Brain microvascular endothelial cell (primary cell): ENCODE measurements around the gene TTC33.
A peak's percentile ranks its signal among the peaks of the same experiment; 100 is the strongest.

Experiments
- DNase-seq: peaks from one replicate; pipeline ENCODE4 v3.0.0-alpha.2; 2020
- H3K27ac ChIP-seq: fragments of 250-450 bp; sonication (Bioruptor Pico); 2 replicates; pipeline ENCODE4 v1.5.1; 2020; ENCODE audit warnings: mild to moderate bottlenecking, moderate library complexity
- H3K27me3 ChIP-seq: fragments of 250-450 bp; sonication (Bioruptor Pico); replicated peaks from 2 replicates; pipeline ENCODE4 v1.5.1; 2020; ENCODE audit warnings: mild to moderate bottlenecking
- H3K36me3 ChIP-seq: fragments of 250-450 bp; sonication (Bioruptor Pico); replicated peaks from 2 replicates; pipeline ENCODE4 v1.5.1; 2020; ENCODE audit warnings: mild to moderate bottlenecking
- H3K4me3 ChIP-seq: 2 replicates; pipeline ENCODE4 v1.5.1; 2011; ENCODE audit warnings: low read depth, mild to moderate bottlenecking, control low read depth, low read length, moderate library complexity
- in situ Hi-C: cut with HindIII; loops from 2 replicates; pipeline ENCODE4 v1.10.0; 2017; ENCODE audit warnings: low sequenced_read_pairs, low pct_ligation_motif_present
- TF ChIP-seq, protein P1 (sequence below): IDR thresholded peaks from 2 replicates; pipeline ENCODE4 v1.5.1; 2011; ENCODE audit warnings: low read depth, mild to moderate bottlenecking, moderate library complexity, low read length, control low read depth, inconsistent platforms; ENCODE audit errors: missing control alignments

TTC33 gene

DNA sequence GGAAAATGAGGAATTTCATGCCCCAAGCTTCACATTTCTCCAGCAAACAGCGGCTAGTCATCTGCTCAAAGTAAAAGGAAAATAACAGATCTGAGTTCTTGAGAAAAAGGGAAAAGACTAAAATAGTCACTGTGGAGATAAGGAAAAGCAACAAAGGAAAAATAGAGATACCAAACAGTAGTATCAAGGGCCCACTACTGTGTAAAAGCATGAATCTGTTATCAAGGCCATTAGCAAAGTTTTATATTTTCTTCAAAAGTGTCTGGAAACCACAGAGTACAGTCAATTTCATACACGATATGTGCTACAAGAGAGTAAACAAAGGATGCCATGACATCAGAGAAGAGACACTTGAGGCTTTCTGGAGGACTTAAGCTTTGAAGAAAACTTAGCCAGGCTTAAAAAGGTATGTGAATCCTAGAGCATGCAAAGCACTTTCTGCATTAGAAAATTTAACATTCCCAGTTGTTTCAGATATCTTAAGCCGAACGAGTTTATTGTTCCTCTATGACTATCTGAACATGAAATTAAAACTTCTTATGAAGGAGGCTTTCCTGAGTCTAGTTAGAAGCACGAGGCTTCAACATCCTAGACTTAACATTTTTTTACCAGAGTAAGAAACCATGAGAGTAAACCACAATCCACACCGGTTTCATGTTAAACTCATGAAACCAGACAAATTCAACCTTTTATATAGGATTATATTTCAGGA, 1.2 kb downstream of the TTC33 start:
- peaks cover 3% of the 10 kb centered on the region for H3K36me3 ChIP-seq
- peak overlapping the region; percentile 59 for H3K27ac ChIP-seq
- peak; percentile 22 for DNase-seq
- H3K27me3 ChIP-seq = no peaks in the 10 kb centered on the region
- peak overlapping the region; percentile 87 for H3K4me3 ChIP-seq
- TF ChIP-seq, protein P1, sequence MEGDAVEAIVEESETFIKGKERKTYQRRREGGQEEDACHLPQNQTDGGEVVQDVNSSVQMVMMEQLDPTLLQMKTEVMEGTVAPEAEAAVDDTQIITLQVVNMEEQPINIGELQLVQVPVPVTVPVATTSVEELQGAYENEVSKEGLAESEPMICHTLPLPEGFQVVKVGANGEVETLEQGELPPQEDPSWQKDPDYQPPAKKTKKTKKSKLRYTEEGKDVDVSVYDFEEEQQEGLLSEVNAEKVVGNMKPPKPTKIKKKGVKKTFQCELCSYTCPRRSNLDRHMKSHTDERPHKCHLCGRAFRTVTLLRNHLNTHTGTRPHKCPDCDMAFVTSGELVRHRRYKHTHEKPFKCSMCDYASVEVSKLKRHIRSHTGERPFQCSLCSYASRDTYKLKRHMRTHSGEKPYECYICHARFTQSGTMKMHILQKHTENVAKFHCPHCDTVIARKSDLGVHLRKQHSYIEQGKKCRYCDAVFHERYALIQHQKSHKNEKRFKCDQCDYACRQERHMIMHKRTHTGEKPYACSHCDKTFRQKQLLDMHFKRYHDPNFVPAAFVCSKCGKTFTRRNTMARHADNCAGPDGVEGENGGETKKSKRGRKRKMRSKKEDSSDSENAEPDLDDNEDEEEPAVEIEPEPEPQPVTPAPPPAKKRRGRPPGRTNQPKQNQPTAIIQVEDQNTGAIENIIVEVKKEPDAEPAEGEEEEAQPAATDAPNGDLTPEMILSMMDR = no peak
- in situ Hi-C loops = no loop called here

DNA sequence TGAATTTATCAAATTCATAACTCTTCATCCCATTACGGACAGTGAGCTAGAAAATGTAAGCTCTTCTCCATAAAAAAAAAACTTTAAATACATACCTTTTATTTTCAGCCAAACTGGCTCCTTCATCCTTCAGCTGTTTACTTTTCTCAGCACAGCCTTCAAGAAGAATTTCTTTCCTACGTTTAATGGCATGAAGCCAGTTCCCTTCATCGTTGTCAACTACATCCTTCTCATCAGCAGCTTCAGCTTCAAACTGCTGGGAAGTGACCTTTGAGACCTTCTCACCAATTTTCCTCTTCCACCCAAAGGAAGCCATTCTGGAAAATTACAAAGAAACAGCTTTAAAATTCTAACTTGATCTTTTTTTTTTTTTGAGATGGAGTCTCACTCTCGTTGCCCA, 9.1 kb downstream of the TTC33 start:
- DNase-seq = peak; percentile 11
- H3K27ac ChIP-seq = no peak overlapping the region
- no peaks in the 10 kb centered on the region for H3K27me3 ChIP-seq
- no peak overlapping the region for H3K4me3 ChIP-seq
- TF ChIP-seq, protein P1 = no peak
- no peaks in the 10 kb centered on the region for H3K36me3 ChIP-seq
- in situ Hi-C loops = no loop called here

DNA sequence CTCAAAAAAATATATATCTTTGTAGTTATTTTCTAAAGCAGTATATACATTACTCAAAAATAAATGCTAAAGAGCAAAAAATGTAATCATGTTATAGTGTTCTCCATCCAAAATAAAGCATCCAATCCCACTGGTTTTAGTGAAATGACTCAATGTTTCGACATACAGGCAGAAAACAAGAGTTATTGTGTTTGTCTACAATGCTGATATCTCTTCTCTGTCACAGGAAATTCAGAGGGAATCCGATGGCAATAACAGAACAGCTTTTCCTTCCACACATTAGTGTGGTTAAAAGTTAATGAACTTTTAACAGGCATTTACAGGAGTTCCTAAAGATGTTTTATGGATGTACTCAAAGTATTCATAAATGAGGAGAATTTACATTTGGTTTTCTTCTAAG, 12.0 kb downstream of the TTC33 start:
- in situ Hi-C loops = no loop called here
- H3K4me3 ChIP-seq = no peak overlapping the region
- no peak for DNase-seq
- H3K27ac ChIP-seq = no peak overlapping the region
- H3K36me3 ChIP-seq = peaks cover 3% of the 10 kb centered on the region
- H3K27me3 ChIP-seq = no peaks in the 10 kb centered on the region
- TF ChIP-seq, protein P1 = no peak

DNA sequence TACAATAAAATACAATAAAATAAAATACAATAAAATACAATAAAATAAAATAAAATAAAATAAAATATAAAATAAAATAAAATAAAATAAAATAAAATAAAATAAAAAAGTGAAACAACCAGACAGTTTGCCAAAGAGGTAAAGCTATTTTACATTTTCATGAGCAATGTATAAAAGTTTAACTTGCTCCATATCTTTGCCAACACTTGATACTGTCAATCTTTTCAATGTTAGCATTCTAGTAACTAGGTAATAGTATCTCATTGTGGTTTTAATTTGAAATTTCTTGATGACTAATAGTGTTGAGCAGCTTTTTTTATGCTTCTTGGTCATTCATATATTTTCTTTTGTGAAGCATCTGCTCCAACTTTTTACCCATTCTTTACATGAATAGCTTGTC, 17.3 kb downstream of the TTC33 start:
- Histone ChIP-seq H3K4me3 (no peak overlapping the region), H3K27ac (no peak overlapping the region), H3K27me3 (no peaks in the 10 kb centered on the region), H3K36me3 (peaks cover 3% of the 10 kb centered on the region)
- in situ Hi-C loops = no loop called here
- no peak for DNase-seq
- TF ChIP-seq, protein P1 = no peak

DNA sequence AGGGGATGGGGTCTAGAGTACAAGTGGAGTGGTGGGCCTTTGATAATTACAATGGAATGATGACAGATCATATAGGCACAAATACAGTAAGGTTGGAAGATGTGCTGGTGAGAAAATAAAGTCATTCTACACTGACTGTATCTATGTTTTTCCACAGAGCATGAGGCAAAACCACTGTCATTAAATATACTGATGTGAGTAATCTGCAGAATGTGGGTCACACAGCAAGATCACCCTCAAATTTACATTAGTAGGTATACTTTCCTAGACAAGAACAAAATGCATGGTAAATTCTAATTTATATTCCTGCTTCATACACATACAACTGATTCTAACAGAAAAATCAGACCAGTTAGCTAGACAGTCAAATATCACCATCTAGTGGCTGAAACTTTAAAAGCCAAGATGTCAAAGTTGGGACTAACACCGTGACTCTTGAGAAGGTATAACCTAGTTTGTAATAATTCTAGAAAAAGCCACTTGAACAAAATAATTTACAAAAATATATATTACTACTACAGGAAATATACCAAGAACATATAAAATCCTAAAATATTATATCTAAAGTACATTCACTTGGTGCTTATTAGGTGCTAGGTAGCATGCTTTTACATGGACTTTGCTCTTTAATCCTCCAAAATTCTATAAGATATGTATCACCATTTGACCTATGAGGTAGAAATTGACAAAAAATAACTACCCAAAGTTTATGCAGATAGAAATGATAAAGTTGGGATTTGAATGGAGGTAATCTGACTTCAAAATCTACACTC, 19.5 kb downstream of the TTC33 start:
- H3K36me3 ChIP-seq = no peaks in the 10 kb centered on the region
- in situ Hi-C loops = no loop called here
- TF ChIP-seq, protein P1 = peak; percentile 58
- H3K4me3 ChIP-seq = no peak overlapping the region
- no peak overlapping the region for H3K27ac ChIP-seq
- H3K27me3 ChIP-seq = no peaks in the 10 kb centered on the region
- DNase-seq = peak; percentile 57
